ENCODE results near the gene FGGY.

FGGY gene

DNA sequence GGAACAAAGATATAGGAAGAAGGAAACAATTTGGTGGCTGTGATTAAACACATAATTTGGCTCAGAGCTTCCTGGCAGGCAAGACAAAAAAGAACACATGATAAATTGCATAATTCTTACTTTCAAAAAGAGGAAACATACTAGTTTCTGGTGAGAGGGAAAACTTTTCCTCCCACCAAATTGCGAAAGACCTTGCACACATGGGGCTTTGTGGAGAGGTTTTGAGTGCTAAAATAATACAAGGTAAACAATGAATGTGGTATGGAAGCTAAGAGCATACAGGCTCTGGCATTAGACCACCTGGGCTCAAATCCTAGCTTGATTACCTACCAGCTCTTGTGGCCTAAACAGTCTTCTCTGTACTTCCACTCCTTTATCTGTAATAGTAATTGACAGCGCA lies 377.7 kb downstream of the FGGY start:
- H3K27me3 ChIP-seq (ENCODE audit: low read length), result no peaks in the 10 kb centered on the region
- no peaks in the 10 kb centered on the region for H3K9me3 ChIP-seq (ENCODE audit: insufficient read depth, low read length)
- TF ChIP-seq, protein P1, sequence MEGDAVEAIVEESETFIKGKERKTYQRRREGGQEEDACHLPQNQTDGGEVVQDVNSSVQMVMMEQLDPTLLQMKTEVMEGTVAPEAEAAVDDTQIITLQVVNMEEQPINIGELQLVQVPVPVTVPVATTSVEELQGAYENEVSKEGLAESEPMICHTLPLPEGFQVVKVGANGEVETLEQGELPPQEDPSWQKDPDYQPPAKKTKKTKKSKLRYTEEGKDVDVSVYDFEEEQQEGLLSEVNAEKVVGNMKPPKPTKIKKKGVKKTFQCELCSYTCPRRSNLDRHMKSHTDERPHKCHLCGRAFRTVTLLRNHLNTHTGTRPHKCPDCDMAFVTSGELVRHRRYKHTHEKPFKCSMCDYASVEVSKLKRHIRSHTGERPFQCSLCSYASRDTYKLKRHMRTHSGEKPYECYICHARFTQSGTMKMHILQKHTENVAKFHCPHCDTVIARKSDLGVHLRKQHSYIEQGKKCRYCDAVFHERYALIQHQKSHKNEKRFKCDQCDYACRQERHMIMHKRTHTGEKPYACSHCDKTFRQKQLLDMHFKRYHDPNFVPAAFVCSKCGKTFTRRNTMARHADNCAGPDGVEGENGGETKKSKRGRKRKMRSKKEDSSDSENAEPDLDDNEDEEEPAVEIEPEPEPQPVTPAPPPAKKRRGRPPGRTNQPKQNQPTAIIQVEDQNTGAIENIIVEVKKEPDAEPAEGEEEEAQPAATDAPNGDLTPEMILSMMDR (IDR thresholded peaks at IDR 0.05; ENCODE audit: insufficient read depth, low read length, poor library complexity, severe bottlenecking), result no peak
- no peak for TF ChIP-seq EZH2phosphoT487 (conservative IDR thresholded peaks at IDR 0.05; ENCODE audit: low read length)
- no peaks in the 10 kb centered on the region for H3K79me2 ChIP-seq (ENCODE audit: insufficient read depth, low read length)
- H3K27ac ChIP-seq (ENCODE audit: low read depth, low read length), result no peak overlapping the region
- no peaks in the 10 kb centered on the region for H3F3A ChIP-seq (ENCODE audit: insufficient read depth)
- H3K36me3 ChIP-seq (ENCODE audit: low read length), result no peaks in the 10 kb centered on the region
- no peak overlapping the region for H3K4me2 ChIP-seq (ENCODE audit: low read depth, low read length, poor library complexity, severe bottlenecking)
- no peaks in the 10 kb centered on the region for H3K9me2 ChIP-seq (replicated peaks; ENCODE audit: insufficient read depth, low read length)
- no peak overlapping the region for H3K4me3 ChIP-seq (ENCODE audit: insufficient read depth, low read length, poor library complexity, severe bottlenecking)
- H3K9ac ChIP-seq (ENCODE audit: low read length), result no peak overlapping the region
- H2AFZ ChIP-seq (ENCODE audit: low read depth, low read length, severe bottlenecking), result no peak overlapping the region
- H4K20me1 ChIP-seq (ENCODE audit: low read depth, low read length), result no peaks in the 10 kb centered on the region

DNA sequence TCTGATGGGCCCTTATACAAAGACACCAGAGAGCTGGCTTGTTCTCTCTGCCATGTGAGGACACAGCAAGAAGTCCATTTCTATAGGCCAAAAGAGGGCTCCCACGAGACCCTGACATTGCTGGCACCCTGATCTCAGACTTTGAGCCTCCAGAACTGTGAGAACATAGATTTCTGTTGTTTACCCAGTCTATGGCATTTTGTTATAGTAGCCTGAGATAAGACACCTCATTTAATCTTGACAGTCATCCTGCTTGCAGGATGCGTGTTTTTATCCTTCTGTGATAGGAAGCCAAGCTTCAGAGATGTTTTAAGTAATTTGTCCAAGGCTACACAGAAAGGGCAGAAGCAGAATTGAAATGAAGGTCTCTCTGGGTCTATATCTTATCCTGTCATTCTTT lies 379.0 kb downstream of the FGGY start:
- H3K9ac ChIP-seq (ENCODE audit: low read length), result no peak overlapping the region
- no peaks in the 10 kb centered on the region for H3K9me2 ChIP-seq (replicated peaks; ENCODE audit: insufficient read depth, low read length)
- no peaks in the 10 kb centered on the region for H3K9me3 ChIP-seq (ENCODE audit: insufficient read depth, low read length)
- TF ChIP-seq, protein P1 (IDR thresholded peaks at IDR 0.05; ENCODE audit: insufficient read depth, low read length, poor library complexity, severe bottlenecking), result no peak
- no peak for TF ChIP-seq EZH2phosphoT487 (conservative IDR thresholded peaks at IDR 0.05; ENCODE audit: low read length)
- no peak overlapping the region for H3K4me3 ChIP-seq (ENCODE audit: insufficient read depth, low read length, poor library complexity, severe bottlenecking)
- no peak overlapping the region for H2AFZ ChIP-seq (ENCODE audit: low read depth, low read length, severe bottlenecking)
- H3K27ac ChIP-seq (ENCODE audit: low read depth, low read length), result no peak overlapping the region
- no peak overlapping the region for H3K4me2 ChIP-seq (ENCODE audit: low read depth, low read length, poor library complexity, severe bottlenecking)
- H4K20me1 ChIP-seq (ENCODE audit: low read depth, low read length), result no peaks in the 10 kb centered on the region
- H3K27me3 ChIP-seq (ENCODE audit: low read length), result no peaks in the 10 kb centered on the region
- no peaks in the 10 kb centered on the region for H3K36me3 ChIP-seq (ENCODE audit: low read length)
- no peaks in the 10 kb centered on the region for H3K79me2 ChIP-seq (ENCODE audit: insufficient read depth, low read length)
- no peaks in the 10 kb centered on the region for H3F3A ChIP-seq (ENCODE audit: insufficient read depth)

DNA sequence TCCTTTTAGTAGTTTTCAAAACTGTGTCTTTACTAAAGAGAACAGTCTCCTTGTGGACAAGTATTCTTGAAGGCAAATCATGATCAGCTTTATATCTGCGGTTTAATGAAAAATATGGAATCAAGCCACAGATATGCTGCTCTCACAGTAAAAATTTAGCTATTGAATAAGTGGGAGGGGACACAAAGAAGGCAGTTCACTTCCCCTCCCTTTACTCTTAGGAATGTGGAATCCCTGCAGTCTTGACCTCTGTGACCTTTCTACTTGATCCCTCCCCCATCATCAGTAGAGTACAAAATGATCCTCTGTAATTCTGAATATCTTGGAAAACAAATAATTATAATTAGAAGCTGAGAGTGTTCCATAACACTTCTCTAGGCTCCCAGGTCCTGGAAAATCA lies 381.1 kb downstream of the FGGY start:
- Histone ChIP-seq H3K4me3 (ENCODE audit: insufficient read depth, low read length, poor library complexity, severe bottlenecking) (no peak overlapping the region), H2AFZ (ENCODE audit: low read depth, low read length, severe bottlenecking) (no peak overlapping the region), H3F3A (ENCODE audit: insufficient read depth) (no peaks in the 10 kb centered on the region), H4K20me1 (ENCODE audit: low read depth, low read length) (no peaks in the 10 kb centered on the region), H3K36me3 (ENCODE audit: low read length) (no peaks in the 10 kb centered on the region), H3K27me3 (ENCODE audit: low read length) (no peaks in the 10 kb centered on the region), H3K9me3 (ENCODE audit: insufficient read depth, low read length) (no peaks in the 10 kb centered on the region), H3K79me2 (ENCODE audit: insufficient read depth, low read length) (no peaks in the 10 kb centered on the region), H3K4me2 (ENCODE audit: low read depth, low read length, poor library complexity, severe bottlenecking) (no peak overlapping the region), H3K9ac (ENCODE audit: low read length) (no peak overlapping the region), H3K9me2 (replicated peaks; ENCODE audit: insufficient read depth, low read length) (no peaks in the 10 kb centered on the region), H3K27ac (ENCODE audit: low read depth, low read length) (no peak overlapping the region)
- TF ChIP-seq, protein P1 (IDR thresholded peaks at IDR 0.05; ENCODE audit: insufficient read depth, low read length, poor library complexity, severe bottlenecking), result no peak
- no peak for TF ChIP-seq EZH2phosphoT487 (conservative IDR thresholded peaks at IDR 0.05; ENCODE audit: low read length)
